Peyer's patch (tissue), 4 donors: ENCODE data around the gene INHBE. TPM values are rescaled to one million over a fixed set of nuclear protein-coding genes. Genes with fewer than 3 reads are reported as not detected.

Experiments used
- DNase-seq, 3 donors: peaks; one replicate each; pipeline ENCODE4 v3.0.0-alpha.2; 2017 to 2019
- H3K27ac ChIP-seq, 4 donors: fragments of 200-600 bp; sonication (generic); one replicate each; pipeline ENCODE4 v1.5.1; 2016 to 2019
- H3K27me3 ChIP-seq, 2 donors: fragments of 200-600 bp; sonication (generic); one replicate each; pipeline ENCODE4 v1.5.1; 2019
- H3K36me3 ChIP-seq, 3 donors: fragments of 200-600 bp; sonication (generic); one replicate each; pipeline ENCODE4 v1.5.1; 2016 to 2019
- H3K4me1 ChIP-seq, 4 donors: fragments of 200-600 bp; sonication (generic); one replicate each; pipeline ENCODE4 v1.5.1; 2016 to 2019
- H3K4me3 ChIP-seq, 4 donors: fragments of 200-600 bp; sonication (generic); 1 replicate in 3 of 4; 2 replicates in 1 of 4; pipeline ENCODE4 v1.5.1; 2016 to 2019; ENCODE audit warnings: mild to moderate bottlenecking in 1 of 4
- H3K9me3 ChIP-seq, 4 donors: fragments of 200-600 bp; sonication (generic); one replicate each; pipeline ENCODE4 v1.5.1; 2016 to 2019; ENCODE audit warnings: mild to moderate bottlenecking in 1 of 4
- CTCF ChIP-seq, 6 experiments: fragments of 450-650 bp in 4 of 6; fragments of 200-600 bp in 2 of 6; sonication (generic) in 1 of 6; IDR thresholded peaks; one replicate each; pipeline ENCODE4 v1.5.1; 2017 to 2019; ENCODE audit warnings: antibody characterized with exemption in 6 of 6, mild to moderate bottlenecking in 3 of 6, moderate library complexity in 1 of 6
- POLR2A ChIP-seq, 2 donors: fragments of 450-650 bp; IDR thresholded peaks; one replicate each; pipeline ENCODE4 v1.5.1; 2017; ENCODE audit warnings: antibody characterized with exemption in 2 of 2, mild to moderate bottlenecking in 2 of 2, moderate library complexity in 2 of 2
- total RNA-seq, 4 donors: library from RNA; depleted of rRNA; stranded (reverse); fragments of >200 nt; gene quantifications; one replicate each; pipeline ENCODE4 v1.1.0, GENCODE V29; 2016

The INHBE gene
- total RNA-seq, 4 donors from 2014 or later: not detected

GRCh38 chr12:57460841-57461275 lies 5.8 kb downstream of the INHBE start:
- H3K4me1 ChIP-seq: peaks cover 8 to 35% (median 15%) of the 10 kb centered on the region in 4 donors
- H3K27ac ChIP-seq: peak overlapping the region in 3 of 4 donors; percentile 80 to 89 (median 83)
- DNase-seq: no peak
- TF ChIP-seq POLR2A (IDR thresholded peaks at IDR 0.05) (no peak), CTCF (IDR thresholded peaks at IDR 0.05) (no peak)
- no peaks in the 10 kb centered on the region for H3K36me3 ChIP-seq
- H3K4me3 ChIP-seq: peak overlapping the region; percentile 59 to 74 (median 67)
- no peaks in the 10 kb centered on the region for H3K27me3 ChIP-seq
- no peaks in the 10 kb centered on the region for H3K9me3 ChIP-seq

- peak; percentile 71 to 82 (median 76) for DNase-seq
- H3K4me1 ChIP-seq: peaks cover 8 to 30% (median 15%) of the 10 kb centered on the region in 4 donors
- H3K27ac ChIP-seq: peak overlapping the region; percentile 49 to 89 (median 82)
- no peaks in the 10 kb centered on the region for H3K36me3 ChIP-seq
- H3K9me3 ChIP-seq: no peaks in the 10 kb centered on the region
- peak overlapping the region; percentile 46 to 74 (median 67) for H3K4me3 ChIP-seq
- TF ChIP-seq CTCF (IDR thresholded peaks at IDR 0.05) (no peak), POLR2A (IDR thresholded peaks at IDR 0.05) (no peak)
- no peaks in the 10 kb centered on the region for H3K27me3 ChIP-seq
Observed at GRCh38 chr12:57461276-57461916, 6.3 kb downstream of the INHBE start.

- no peaks in the 10 kb centered on the region for H3K9me3 ChIP-seq
- no peak for DNase-seq
- H3K4me1 ChIP-seq: peaks cover 8 to 30% (median 15%) of the 10 kb centered on the region in 4 donors
- H3K4me3 ChIP-seq: peak overlapping the region; percentile 46 to 74 (median 67)
- no peaks in the 10 kb centered on the region for H3K36me3 ChIP-seq
- TF ChIP-seq POLR2A (IDR thresholded peaks at IDR 0.05): no peak
- no peak for TF ChIP-seq CTCF (IDR thresholded peaks at IDR 0.05)
- peak overlapping the region; percentile 49 to 89 (median 82) for H3K27ac ChIP-seq
- no peaks in the 10 kb centered on the region for H3K27me3 ChIP-seq
Observed at GRCh38 chr12:57461917-57462250, 6.8 kb downstream of the INHBE start.

GRCh38 chr12:57462251-57462911 lies 7.3 kb downstream of the INHBE start:
- H3K4me3 ChIP-seq: peak overlapping the region; percentile 46 to 74 (median 67)
- DNase-seq: peak; percentile 86 to 95 (median 88)
- no peaks in the 10 kb centered on the region for H3K27me3 ChIP-seq
- TF ChIP-seq CTCF (IDR thresholded peaks at IDR 0.05) (peak; percentile 91 to 97 (median 94)), POLR2A (IDR thresholded peaks at IDR 0.05) (peak in 1 of 2 donors; percentile 49)
- no peaks in the 10 kb centered on the region for H3K9me3 ChIP-seq
- H3K4me1 ChIP-seq: peaks cover 8 to 30% (median 15%) of the 10 kb centered on the region in 4 donors
- H3K36me3 ChIP-seq: no peaks in the 10 kb centered on the region
- H3K27ac ChIP-seq: peak overlapping the region; percentile 49 to 89 (median 82)

- H3K4me1 ChIP-seq: peaks cover 8 to 30% (median 15%) of the 10 kb centered on the region in 4 donors
- peak overlapping the region in 2 of 4 donors; percentile 64 to 70 for H3K4me3 ChIP-seq
- H3K36me3 ChIP-seq: no peaks in the 10 kb centered on the region
- no peak for DNase-seq
- H3K27me3 ChIP-seq: no peaks in the 10 kb centered on the region
- H3K27ac ChIP-seq: peak overlapping the region in 2 of 4 donors; percentile 83 to 89
- H3K9me3 ChIP-seq: no peaks in the 10 kb centered on the region
- TF ChIP-seq CTCF (IDR thresholded peaks at IDR 0.05) (no peak), POLR2A (IDR thresholded peaks at IDR 0.05) (no peak)
Observed at GRCh38 chr12:57462912-57463253, 7.8 kb downstream of the INHBE start.
